Right renal cortex interstitium (tissue), 3 donors: ENCODE measurements around the gene HOXB13. TPM values are rescaled to one million over a fixed set of nuclear protein-coding genes. Genes with fewer than 3 reads are reported as not detected.

Experiments used
- DNase-seq, 3 donors: peaks; one replicate each; pipeline ENCODE4 v3.0.0-alpha.2; 2013; ENCODE audit warnings: low read depth in 3 of 3, low spot score in 2 of 3
- polyA plus RNA-seq, 3 donors: library from polyadenylated mRNA; unstranded; fragments of 120-200 nt; gene quantifications; one replicate each; pipeline ENCODE4 v1.2.1, GENCODE V29; 2013; ENCODE audit not compliant: insufficient read length in 3 of 3

Gene HOXB13
- not detected for polyA plus RNA-seq

DNA sequence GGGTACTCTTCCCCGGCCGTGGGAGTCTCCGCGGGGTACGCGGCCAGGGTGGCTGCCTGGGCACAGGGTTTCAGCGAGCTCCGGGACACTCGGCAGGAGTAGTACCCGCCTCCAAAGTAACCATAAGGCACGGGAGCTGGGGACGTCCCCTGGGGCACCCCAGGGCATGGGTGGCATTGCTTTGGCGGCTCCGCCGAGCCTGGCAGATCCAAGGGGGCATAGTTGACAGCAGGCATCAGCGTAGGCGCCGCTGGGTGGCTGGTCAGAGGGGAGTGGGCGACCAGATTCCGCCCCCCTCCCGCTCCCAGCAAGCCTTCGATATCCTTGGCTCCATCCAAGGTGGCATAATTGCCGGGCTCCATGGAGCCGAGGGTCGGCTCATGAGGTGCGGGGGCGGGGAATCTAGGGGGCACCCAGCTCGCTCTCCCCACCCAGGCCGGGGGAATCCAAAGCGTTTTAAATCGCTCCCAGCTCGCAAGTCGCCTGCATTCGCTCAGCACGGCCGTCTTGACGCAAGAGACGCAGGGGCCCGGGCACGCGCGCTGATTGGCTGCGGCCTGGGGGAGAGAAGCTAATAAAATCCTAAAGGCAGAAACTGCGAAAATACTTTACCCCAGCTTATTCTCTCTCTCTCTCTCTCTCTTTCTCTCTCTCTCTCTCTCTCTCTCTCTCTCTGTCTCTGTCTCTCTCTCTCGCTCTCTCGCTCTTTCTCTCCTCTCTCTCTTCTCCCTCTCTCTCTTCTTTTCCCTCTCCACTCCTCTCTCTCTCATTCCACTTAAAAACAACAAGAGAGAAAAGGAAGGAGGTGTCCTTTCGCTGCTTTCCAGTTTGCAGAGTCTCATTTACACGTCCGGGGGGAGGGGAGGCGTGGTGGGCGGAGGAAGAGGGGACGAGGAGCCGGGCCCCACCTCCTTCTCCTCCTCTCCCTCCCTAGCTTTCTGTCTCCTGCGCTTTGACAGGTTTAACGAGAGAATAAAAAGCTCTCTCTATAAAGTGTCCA lies at the start of gene HOXB13:
HOXB13 (minus strand) TSS at position 519 of the 1,000 bp plus-strand sequence; CDS start at position 362, 157 bp downstream.
- no peak for DNase-seq

DNA sequence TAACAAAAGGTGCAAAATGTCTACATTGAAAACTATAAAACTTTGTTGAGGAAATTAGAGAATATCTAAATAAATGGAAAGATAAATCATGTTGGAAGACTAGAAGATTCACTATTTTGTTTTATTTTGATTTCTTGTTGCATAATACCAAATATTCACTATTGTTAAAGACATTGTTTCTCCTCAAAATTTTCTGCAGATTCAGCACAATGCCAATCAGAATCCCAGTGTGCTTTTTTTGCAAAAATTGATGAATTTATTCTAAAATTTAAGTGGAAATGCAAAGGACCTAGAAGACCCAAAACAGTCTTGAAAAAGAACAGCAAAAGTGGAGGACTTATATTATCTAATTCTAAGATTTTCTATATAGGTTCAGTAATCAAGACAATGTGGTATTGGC lies 48.1 kb upstream of the HOXB13 start:
- DNase-seq, result no peak

DNA sequence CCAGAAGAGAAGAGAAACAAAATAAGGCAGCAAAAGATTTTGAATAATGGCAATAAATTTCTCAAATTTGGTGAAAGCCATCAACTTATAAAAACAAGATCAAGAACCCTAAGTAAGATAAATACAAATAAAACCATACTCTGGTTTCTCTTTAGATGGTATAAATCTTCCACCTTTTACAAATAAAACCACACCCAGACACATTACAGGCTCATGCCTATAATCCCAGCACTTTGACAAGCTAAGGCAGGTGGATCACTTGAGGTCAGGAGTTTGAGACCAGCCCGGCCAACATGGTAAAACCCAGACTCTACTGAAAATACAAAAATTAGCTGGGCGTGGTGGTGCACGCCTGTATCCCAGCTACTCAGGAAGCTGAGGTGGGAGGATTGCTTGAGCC lies 44.7 kb upstream of the HOXB13 start:
- no peak for DNase-seq

DNA sequence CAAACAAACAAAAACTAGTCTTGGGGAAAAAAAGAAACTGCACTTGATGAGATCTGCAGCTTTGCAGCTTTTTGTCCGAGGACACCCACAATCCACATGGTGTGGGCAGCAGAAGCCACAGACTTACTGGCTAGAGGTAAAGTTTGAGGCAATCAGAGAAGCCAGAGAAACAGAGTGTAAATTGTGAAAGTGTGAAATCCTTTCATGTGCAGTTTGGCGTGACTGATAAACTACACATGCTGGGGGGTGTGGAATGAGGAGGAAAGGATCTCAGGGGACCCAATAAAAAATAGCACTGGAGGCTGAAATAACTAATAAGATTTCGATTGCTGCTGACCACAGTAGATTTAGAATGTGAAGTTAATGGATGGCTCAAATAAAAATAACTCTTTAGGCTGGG lies 42.4 kb upstream of the HOXB13 start:
- DNase-seq, result no peak

DNA sequence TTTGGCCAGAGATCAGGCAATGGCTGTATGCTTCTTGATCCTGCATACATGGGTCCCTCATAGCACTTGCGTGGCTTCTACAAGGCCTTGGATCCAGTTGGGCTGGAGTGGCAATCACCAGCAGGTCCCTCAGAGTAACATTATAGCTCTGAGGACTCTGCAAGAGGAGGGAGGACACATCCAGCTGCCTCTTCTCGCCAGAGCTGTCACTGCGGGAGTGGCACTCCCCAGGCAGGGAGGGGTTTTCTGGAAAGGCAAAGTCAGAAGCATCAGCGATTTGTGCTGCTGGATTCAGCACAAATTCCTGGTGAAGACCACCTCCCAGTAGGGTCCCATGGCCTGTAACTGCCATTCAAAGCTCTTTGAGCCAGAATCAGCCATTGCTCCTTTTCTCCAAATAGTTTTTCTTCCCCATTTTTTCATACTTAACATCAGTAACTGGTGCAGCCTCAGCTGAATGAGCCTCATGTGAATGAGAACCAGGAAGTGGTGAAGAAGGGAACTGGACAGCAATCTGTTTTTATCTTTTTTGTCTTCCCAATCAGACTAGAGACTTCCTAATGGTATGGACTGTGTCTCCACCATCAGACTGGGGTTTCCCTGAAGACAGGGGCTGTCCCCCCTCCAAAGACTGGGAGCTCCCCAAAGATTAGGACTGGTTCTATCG lies 40.6 kb upstream of the HOXB13 start:
- no peak for DNase-seq

DNA sequence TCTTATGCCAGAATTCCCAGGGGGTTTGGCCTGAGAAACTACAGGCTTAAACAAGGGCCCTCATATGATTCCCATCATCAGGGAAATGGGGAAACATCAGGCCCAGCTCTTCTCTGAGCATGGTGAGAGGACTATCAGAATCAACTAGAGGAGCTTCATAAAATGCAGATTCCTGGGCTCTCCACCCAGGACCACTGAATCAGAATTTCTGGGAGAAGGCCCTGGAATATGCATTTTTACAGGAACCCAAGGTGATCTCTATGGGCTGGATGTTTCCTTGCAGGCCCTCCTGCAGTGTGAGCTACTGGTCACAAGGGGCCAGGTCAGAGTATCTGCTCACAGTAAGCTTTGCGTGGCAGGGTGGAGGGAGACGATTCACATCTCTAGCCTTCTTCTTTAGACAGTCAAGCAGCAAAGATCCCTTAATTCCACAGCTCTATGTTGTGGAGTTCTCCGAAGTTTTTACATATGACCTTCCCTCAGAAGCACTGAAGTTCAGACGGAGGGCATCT lies 38.8 kb upstream of the HOXB13 start:
- no peak for DNase-seq

DNA sequence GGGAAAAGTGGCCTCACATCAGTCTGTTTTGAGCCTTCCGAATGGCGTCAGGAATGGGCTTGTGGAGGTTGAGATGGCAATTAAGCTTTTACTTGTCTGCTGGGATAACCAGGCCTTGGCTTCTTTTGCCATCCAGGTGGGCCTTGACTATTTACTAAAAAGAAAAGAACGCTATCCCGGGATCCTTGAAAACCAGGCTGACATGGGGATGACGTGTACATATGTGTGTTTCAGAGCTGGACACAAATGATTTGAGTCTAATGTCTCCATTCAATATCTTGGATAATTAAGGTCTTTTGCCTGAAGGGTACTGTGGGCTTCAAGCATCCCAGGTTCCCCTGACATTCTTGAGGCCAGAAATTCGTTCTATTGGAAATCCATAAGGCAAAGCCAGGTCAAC lies 32.6 kb upstream of the HOXB13 start:
- no peak for DNase-seq

DNA sequence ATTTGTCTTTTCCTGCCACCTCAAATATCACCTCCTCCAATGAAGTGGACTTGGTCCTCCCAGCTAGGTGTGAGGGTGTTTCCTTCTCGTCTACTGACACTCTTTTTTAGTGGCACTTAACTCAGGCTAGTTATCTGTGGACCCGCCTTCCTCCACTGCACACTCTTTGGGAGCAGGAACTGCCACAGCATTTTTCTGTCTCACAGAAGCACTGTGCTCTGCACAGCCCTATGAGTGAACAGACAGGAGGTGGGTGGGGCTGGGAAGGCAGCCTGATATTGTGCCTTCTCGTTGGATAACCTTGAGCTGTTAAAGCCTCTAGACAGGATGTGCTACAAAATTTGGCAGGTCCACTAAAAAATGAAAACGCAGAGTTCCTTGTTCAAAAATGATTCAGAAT lies 31.9 kb upstream of the HOXB13 start:
- no peak for DNase-seq

DNA sequence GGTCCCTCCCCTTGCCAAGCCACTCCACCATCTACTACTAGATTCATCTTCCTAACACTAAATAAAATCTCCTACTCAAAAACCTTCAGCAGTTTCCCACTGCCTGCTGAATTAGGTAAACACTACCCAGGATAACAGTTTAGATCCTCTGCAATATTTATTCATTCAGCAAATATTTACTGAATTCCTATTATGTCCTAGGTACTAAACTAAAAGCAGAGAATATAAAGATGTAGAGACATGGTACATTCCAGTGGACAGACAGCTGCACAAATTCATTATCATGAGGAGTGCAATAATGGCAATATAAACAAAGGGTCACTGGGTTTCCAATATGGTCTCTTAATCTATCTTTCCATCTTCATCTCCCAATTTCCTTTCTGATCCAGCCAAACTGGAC lies 30.7 kb upstream of the HOXB13 start:
- DNase-seq, result no peak

DNA sequence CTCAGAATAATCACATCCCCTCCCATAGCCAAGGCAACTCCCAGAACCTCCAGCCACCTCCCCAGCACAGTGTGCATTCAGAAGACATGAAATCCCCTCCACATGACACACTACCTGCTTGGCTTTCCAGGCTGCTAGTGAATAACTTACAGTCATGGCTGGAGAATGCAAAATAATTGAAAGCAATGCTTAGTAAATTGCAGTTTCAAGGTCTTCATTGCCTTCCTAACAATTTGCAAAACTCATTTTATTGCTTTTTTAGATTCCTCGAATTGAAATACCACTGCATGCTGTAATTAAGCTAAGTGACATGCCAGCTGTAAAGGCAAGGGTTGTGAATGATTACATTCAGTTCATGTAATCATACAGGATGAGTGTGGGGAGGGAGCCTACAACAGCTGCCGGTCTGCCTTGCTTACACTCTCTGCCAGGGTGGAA lies 29.0 kb upstream of the HOXB13 start:
- no peak for DNase-seq

DNA sequence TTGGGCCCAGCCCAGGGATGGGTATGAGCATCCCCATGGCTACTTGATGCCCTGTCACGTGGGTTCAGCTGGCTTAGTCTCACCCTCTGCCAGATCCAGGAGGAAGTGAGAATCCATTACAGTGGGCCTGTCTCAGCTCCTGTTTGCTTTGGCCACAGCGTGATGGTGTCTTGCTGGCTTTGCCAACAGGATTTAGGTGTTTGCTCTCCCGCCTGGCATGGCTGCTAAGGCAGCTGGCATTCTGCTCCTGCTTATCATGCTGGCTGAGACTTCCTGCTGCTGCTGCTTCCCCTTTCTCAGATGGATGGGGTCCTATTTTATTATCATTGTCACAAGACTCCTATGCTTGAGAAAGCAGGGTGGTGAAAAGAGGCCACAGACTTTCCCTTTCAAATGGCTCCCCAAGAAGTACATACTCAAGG lies 28.3 kb upstream of the HOXB13 start:
- no peak for DNase-seq

DNA sequence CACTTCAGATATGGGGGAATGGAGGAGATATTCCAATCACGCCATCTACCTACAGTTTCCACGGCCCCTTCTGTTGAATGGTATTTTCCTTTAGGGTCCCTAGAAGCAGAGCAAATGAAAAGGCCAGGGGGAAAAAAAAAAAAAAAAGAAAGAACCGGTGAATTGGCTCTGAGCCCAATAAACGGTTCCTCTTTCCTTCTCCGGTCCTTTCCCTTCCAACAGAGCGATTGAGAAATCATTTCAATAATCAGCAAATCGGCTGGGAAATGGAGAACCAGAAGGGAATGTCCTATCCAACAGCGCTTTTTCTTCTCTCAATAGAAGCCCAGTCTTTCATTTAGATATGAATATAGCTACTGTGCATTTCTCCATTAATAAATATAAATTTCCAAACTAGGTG lies 26.8 kb upstream of the HOXB13 start:
- no peak for DNase-seq

DNA sequence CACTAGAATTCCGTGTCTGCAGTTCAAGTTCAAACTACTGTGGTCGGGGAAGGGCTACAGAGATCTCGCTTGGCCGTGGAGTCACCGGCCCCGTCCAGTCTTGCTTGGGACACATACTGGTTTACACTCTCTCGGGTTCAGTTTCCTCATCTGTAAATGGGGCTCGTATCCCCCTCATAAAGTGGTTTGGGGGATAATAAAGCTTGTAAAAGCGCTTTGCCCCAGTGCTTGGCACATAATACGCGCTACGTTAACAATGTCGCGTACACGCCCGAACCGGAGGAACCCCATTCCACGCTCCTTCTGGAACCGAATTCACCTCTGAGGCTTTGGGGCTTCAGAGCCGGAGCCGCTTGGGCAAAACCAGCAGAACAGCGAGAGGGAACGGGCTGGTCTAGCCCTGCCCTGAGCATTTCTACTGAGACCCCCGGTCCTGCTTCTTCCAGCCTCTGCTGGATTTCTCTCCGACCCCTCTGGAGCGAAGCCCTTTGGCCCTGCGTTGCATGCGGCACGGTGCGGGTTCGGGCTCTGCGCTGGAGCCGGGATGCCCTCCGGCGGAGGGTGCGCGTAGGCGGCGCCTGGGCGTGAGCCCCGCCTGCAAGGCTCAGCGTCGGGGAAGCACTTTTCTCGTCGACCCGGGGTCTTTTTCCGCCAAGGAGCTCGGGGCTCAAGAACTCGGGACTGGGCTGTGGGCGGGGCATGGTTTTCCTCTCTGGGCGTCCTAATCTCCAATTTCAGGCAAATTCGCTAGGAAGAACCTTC lies 26.1 kb upstream of the HOXB13 start:
- DNase-seq, result no peak

DNA sequence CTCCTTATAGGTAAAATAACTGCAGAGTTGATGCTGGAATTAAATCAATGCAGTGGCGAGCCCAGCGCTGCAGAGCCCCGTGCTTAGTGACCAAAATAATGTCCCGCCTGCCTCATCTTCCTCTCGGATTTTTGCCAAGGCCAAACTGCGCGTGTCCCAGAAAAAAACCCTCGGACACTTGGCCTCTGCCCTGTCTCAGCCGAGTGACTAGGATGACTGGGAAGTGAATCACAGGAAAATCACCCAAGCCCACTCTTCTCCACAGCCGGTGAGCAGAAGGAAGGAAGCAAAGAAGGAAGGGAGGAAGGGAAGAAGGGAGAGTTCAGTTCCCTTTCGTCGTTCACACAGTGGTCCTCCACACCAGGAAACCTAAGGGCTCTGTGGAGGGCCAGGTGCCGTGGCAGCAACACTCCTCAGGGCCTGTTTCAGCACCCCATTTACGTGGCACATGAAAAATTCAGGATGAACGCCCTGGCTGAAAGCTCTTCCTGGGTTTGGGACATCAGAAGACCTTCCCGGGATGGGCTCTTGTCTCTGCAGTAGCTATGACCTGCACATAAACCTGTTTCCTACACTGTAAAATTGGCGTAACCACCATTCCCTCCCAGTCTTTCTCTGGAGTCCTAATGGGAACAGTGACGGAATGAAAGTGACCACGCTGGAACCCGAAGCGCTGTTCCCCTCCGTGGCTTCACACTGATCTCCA lies 25.4 kb upstream of the HOXB13 start:
- no peak for DNase-seq

DNA sequence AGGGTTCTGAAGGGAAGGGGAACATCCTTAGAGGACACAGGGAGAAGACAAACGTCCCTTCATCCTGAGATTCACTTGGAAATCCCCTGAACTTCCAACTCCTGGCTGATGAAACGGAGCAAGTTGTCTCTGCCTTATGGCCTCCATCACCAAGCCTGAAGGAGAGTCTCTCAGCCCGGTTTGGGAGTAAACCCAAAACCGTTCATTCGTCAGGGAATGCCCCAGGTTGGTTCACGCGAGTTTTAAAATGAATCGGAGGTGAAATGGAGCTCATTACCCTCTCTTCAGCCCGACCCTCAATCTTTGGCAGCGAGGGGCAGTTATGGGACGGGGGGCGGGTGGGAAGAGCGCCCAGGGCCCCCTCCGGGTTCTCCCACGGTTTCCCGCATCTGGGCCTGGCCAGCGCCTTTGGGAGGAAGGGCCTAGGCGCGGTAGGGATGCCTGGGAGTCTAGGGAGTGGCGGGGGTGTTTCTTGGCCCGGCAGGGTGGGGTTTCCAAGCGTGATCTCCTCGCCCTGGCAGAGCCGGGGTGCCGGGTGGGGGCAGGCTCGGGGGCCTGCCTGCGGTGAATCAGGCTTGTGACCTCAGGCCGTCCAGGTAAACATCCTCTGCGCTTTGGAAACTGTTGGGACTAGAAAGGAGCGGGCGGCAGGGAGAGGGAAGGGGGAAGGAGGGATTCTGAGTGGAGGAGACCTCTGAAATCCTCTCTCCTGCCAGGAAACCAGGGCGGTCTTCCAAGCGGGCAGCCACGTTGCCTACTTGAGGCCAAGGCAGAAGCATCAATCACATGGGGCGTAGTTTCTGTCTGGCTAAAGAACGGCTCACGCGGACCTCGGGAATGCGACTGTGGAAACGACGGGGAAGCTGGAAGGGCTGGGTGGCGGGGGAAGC lies 24.1 kb upstream of the HOXB13 start:
- no peak for DNase-seq

DNA sequence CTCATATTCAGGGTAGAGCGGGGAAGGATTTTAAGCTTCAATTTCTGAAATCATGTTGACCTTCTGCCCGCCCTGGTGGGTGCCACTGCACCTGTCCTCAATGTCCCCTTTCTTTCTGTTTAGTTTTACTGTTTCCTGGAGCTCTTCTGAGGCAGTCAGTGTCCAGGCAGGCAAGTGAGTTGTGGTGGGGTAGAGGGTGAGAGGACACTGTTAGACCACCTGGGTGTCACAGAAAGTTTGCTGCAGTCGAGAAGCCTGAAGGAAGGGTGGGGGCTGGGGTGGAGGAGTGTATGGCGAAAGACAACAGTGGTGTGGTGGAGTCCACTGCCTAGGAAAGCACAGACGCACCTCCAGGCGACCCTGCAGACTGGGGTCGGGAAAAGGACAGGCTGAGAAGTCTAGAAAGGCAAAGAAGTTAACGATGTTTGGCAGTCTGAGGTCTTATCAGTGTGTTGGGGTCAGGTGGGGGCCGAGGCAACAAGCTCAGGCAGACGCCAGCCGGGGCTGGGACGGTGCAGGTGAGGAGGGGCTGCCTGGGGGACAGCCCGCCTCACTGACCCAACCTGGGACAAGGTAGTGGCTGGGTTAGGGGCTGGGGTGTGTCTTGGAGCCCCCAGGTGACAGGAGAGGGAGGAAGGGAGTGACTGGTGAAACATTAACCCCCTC lies 23.3 kb upstream of the HOXB13 start:
- no peak for DNase-seq

DNA sequence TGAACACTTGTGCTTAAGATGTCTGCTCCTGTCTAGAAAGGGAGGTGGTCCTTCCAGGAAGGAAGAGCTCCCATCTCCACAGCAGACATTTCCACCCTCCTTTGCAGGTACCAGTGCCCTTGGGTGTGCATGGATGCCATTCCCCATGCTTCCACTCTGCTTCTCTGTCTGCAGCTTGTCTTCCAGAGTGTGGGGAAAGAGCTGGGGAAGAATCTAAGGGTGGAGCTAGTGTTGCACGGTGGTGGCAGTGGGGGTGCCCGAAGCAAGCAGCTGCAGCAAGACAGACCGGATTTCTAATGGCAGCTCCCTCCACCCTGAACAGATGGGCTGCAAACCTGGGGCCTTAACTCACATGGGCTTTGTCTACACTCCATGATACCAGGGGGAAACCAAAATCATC lies 22.6 kb upstream of the HOXB13 start:
- no peak for DNase-seq

DNA sequence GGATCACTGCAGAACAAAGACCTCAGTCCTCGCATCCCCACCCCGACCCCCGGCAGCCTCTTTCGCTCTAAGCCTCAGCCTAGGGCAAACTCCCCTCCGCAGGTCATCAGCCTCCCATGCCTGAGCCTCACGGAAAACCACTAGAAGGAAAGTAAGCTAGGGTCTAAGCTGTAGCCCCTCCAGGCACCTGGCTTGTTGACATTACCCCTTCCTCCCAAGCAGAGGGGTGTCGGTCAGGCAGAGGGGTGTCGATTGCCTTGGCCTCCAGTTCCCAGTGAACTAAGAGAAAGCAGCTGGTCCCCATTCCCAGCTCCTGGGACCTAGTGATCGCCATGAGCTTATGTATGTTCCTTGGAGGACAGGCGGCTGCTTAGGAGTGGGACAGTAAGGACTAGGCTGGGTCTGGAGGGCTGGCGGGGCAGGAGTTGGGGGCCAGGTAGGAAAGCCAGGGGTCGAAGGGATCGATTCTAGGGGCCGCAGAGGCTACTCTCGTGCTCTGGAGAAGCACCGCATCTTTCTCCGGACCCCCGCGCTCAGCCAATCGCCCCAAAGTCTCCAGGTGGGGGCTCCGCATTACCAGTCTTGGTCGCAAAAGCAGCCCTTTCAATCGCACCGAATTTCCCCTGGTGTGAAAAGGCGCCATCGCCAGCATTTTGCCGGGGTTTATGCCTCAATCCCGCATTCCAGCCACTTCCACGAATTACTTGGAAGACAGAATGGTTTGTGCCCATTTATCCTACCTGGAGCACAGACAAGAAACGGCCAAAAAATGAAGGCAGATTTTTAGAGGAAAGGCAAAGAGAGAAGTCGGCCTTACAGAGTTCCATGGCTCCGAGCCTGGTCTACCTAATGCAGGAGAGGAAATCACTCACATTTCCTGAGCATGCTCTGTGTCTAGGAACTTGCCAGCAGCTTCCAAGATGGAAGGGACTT lies 21.3 kb upstream of the HOXB13 start:
- no peak for DNase-seq
